Thyroid gland (tissue), 4 donors: ENCODE measurements around the gene CSNK1A1. TPM values are rescaled to one million over a fixed set of nuclear protein-coding genes. Genes with fewer than 3 reads are reported as not detected.

Experiments used
- DNase-seq, 2 donors: peaks; one replicate each; pipeline ENCODE4 v3.0.0-alpha.2; 2019
- H3K27ac ChIP-seq, 3 donors: fragments of 200-600 bp; sonication (generic); 1 replicate in 2 of 3; 2 replicates in 1 of 3; pipeline ENCODE4 v1.5.1; 2016 to 2019; ENCODE audit warnings: mild to moderate bottlenecking in 1 of 3, moderate library complexity in 1 of 3
- H3K27me3 ChIP-seq: fragments of 200-600 bp; sonication (generic); one replicate; pipeline ENCODE4 v1.5.1; 2019
- H3K36me3 ChIP-seq, 2 donors: fragments of 200-600 bp; sonication (generic); one replicate each; pipeline ENCODE4 v1.5.1; 2016 to 2019
- H3K4me1 ChIP-seq, 2 donors: fragments of 200-600 bp; sonication (generic); one replicate each; pipeline ENCODE4 v1.5.1; 2017 to 2019
- H3K4me3 ChIP-seq, 3 donors: fragments of 200-600 bp; sonication (generic); replicated peaks in 1 of 3; 1 replicate in 2 of 3; 2 replicates in 1 of 3; pipeline ENCODE4 v1.5.1; 2016; ENCODE audit warnings: mild to moderate bottlenecking in 1 of 3
- H3K9me3 ChIP-seq: fragments of 200-600 bp; sonication (generic); one replicate; pipeline ENCODE4 v1.5.1; 2017
- POLR2A ChIP-seq, 2 donors: fragments of 450-650 bp; IDR thresholded peaks; one replicate each; pipeline ENCODE4 v1.6.1; 2017; ENCODE audit warnings: antibody characterized with exemption in 2 of 2, mild to moderate bottlenecking in 2 of 2, moderate library complexity in 1 of 2
- WGBS, 2 donors: methylation state at CpG; one replicate each; pipeline ENCODE4 v1.1.5; 2017; 5-methylcytosine and 5-hydroxymethylcytosine counted together
- intact Hi-C: fragments of 100-400 bp; cut with DNase I; formaldehyde crosslinking; loops from one replicate; pipeline ENCODE4 v1.15.1; 2023
- total RNA-seq, 4 donors: library from RNA; depleted of rRNA; stranded (reverse); fragments of >200 nt; gene quantifications; one replicate each; pipeline ENCODE4 v1.2.3, GENCODE V29; 2016
- TF ChIP-seq, protein P1 (sequence below), 6 experiments: fragments of 200-600 bp in 3 of 6; fragments of 450-650 bp in 3 of 6; sonication (generic) in 3 of 6; IDR thresholded peaks; one replicate each; pipeline ENCODE4 v1.5.1; 2016 to 2019; ENCODE audit warnings: antibody characterized with exemption in 6 of 6, mild to moderate bottlenecking in 2 of 6, inconsistent platforms in 1 of 6, moderate library complexity in 1 of 6

Gene CSNK1A1
- total RNA-seq, 4 donors from 2014 or later, result 183 to 262 (median 202) TPM

DNA sequence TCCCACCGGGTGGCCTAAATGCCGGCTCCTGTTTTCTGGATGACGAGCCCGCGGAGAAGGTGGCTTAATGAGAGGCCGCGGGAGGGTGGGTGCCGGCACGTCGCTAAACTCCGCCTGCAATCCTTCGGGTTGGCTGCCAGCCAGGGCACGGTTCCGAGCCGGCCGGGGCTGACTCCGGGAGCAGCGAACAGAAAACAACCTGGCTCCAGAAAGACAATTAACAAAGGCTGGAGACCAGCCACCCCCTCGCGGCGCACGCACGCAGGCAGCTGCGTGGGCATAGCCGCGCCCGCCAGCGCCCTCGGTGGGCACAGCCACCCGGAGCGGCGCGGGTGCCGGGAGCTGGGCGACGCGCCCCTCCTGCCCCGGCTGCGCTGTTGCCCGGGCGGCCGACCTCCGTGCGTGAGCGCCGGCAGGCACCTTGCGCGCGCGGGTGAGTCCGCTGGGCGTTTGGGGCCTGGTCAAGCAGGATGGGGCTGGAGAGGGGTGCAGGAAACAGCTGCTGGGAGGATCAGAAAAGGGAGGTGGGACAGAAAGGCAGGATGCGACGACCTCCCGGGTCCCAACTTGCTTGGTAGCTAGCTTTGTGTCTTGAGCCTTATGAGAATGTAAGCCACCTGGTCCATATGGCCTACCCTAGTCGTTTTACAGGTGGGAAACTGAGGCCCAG, 30.1 kb upstream of the CSNK1A1 start, which contains the start of gene ARHGEF37:
Gene ARHGEF37 (plus strand): TSS at position 307 of the 670 bp plus-strand sequence. CDS start 16,272 bp downstream, outside the sequence.
- Histone ChIP-seq H3K27ac (peak within 1 kb of the TSS; percentile 40 to 73 (median 41)), H3K4me3 (peak within 1 kb of the TSS; percentile 16 to 47 (median 45)), H3K36me3 (no peaks in the 10 kb centered on the region), H3K27me3 (no peaks in the 10 kb centered on the region), H3K9me3 (no peaks in the 10 kb centered on the region), H3K4me1 (peaks cover 7 to 16% of the 10 kb centered on the region in 2 donors)
- TF ChIP-seq POLR2A (IDR thresholded peaks at IDR 0.05), result peak in 1 of 2 donors; percentile 48
- TF ChIP-seq, protein P1, sequence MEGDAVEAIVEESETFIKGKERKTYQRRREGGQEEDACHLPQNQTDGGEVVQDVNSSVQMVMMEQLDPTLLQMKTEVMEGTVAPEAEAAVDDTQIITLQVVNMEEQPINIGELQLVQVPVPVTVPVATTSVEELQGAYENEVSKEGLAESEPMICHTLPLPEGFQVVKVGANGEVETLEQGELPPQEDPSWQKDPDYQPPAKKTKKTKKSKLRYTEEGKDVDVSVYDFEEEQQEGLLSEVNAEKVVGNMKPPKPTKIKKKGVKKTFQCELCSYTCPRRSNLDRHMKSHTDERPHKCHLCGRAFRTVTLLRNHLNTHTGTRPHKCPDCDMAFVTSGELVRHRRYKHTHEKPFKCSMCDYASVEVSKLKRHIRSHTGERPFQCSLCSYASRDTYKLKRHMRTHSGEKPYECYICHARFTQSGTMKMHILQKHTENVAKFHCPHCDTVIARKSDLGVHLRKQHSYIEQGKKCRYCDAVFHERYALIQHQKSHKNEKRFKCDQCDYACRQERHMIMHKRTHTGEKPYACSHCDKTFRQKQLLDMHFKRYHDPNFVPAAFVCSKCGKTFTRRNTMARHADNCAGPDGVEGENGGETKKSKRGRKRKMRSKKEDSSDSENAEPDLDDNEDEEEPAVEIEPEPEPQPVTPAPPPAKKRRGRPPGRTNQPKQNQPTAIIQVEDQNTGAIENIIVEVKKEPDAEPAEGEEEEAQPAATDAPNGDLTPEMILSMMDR (IDR thresholded peaks at IDR 0.05), result no peak
- peak; percentile 81 to 86 for DNase-seq
- WGBS, 2 donors, result 4 to 5% methylated on average over 14 to 24 of the region's 56 CpGs
- intact Hi-C loops, result no loop called here

DNA sequence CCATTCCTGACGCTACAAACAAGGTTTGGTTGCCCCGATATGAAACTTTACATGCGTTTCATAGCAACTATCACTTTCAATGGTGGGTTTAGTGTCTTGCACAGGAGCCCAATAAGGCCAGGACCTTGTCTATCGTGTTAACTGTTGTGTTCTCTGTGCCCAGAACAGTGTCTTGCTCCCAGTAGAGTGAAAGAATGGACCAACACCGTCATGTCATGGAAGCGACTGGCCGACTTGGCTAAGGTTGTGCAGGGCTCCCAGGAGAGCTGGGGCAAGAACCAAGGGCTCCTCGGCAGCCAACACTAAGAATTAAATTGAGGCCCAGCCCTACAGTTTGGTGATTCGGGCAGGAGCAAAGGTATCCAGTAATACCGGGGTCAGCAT, 29.6 kb upstream of the CSNK1A1 start:
- no peak for DNase-seq
- intact Hi-C loops, result no loop called here
- 56 to 57% methylated on average over 8 to 9 of the region's 10 CpGs for WGBS, 2 donors

DNA sequence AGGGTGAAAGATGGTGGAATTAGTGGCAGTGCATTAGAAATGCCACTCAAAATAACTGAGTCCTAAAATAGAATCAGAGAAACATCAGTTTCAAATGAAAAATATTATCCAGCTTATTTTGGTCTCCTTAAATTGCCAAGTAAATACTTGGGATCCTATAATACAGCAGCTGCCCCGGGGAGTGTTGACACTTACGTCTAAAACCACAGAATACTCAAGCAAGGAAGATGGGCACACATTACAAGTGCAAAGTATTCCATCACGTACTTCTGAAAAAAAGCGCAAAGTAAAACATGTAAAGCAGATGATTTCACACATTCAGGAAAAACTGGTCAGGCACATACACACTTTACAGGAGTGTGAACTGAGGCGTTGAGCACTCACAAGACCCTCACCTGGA, 27.7 kb upstream of the CSNK1A1 start:
- H3K36me3 ChIP-seq, result no peaks in the 10 kb centered on the region
- H3K27ac ChIP-seq, result no peak overlapping the region
- WGBS, 2 donors, result 54 to 64% methylated on average over 5 of the region's 5 CpGs
- H3K4me1 ChIP-seq, result peaks cover 7 to 16% of the 10 kb centered on the region in 2 donors
- no peak overlapping the region for H3K4me3 ChIP-seq
- DNase-seq, result no peak
- TF ChIP-seq, protein P1 (IDR thresholded peaks at IDR 0.05), result no peak
- TF ChIP-seq POLR2A (IDR thresholded peaks at IDR 0.05), result no peak
- intact Hi-C loops, result no loop called here
- no peaks in the 10 kb centered on the region for H3K9me3 ChIP-seq
- H3K27me3 ChIP-seq, result no peaks in the 10 kb centered on the region

More for the DNA sequence above, 29.6 kb upstream of the CSNK1A1 start:
- peak overlapping the region; percentile 40 to 73 (median 41) for H3K27ac ChIP-seq
- no peaks in the 10 kb centered on the region for H3K27me3 ChIP-seq
- peak overlapping the region; percentile 16 to 47 (median 45) for H3K4me3 ChIP-seq
- no peaks in the 10 kb centered on the region for H3K36me3 ChIP-seq
- TF ChIP-seq, protein P1 (IDR thresholded peaks at IDR 0.05), result no peak
- no peak for TF ChIP-seq POLR2A (IDR thresholded peaks at IDR 0.05)
- H3K9me3 ChIP-seq, result no peaks in the 10 kb centered on the region
- H3K4me1 ChIP-seq, result peaks cover 7 to 16% of the 10 kb centered on the region in 2 donors

DNA sequence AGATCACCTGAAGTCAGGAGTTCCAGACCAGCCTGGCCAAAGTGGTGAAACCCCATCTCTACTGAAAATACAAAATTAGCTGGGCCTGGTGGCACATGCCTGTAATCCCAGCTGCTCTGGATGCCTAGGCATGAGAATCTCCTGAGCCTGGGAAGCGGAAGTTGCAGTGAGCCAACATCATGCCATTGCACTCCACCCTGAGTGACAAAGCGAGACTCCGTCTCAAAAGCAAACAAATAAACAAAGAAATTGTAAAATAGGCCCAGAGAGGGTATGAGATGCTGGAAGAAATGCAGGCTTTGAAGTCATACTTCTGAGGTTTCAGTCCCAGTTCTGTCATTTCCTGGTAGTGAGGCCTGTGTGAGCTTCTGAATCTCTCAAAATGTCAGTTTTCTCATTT, 24.8 kb upstream of the CSNK1A1 start:
- H3K9me3 ChIP-seq, result no peaks in the 10 kb centered on the region
- intact Hi-C loops, result no loop called here
- H3K27ac ChIP-seq, result no peak overlapping the region
- TF ChIP-seq, protein P1 (IDR thresholded peaks at IDR 0.05), result no peak
- no peak for TF ChIP-seq POLR2A (IDR thresholded peaks at IDR 0.05)
- H3K4me1 ChIP-seq, result peaks cover 3 to 4% of the 10 kb centered on the region in 2 donors
- H3K27me3 ChIP-seq, result no peaks in the 10 kb centered on the region
- H3K4me3 ChIP-seq, result no peak overlapping the region
- no peak for DNase-seq
- no peaks in the 10 kb centered on the region for H3K36me3 ChIP-seq
- WGBS, 2 donors, result 95% methylated on average over 3 of the region's 3 CpGs

DNA sequence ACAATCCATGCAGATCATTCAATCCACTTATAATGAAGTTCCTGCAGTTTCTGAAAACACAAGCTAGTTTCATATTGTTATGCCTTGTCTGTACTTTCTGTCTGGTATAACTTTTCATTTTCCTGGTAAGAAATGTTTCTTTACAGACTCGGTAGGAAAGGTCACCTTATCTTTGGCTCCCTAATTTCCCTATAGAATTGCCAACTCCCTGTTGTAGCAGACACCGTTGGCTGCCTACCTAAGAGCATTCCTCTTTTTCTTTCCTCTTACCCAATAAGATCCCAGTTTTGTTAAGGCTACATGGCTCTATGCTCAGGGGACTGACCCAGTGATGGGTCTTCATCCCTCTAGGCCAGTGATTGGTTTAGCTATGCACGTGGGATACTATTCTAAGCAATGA, 23.9 kb upstream of the CSNK1A1 start:
- no peak for DNase-seq
- H3K9me3 ChIP-seq, result no peaks in the 10 kb centered on the region
- intact Hi-C loops, result no loop called here
- no peak for TF ChIP-seq POLR2A (IDR thresholded peaks at IDR 0.05)
- TF ChIP-seq, protein P1 (IDR thresholded peaks at IDR 0.05), result no peak
- no peaks in the 10 kb centered on the region for H3K27me3 ChIP-seq
- H3K4me3 ChIP-seq, result no peak overlapping the region
- no peaks in the 10 kb centered on the region for H3K36me3 ChIP-seq
- 40 to 54% methylated on average over 3 of the region's 3 CpGs for WGBS, 2 donors
- no peaks in the 10 kb centered on the region for H3K4me1 ChIP-seq
- H3K27ac ChIP-seq, result no peak overlapping the region
